Stimulated activated naive CD8-positive, alpha-beta T cell treated with anti-CD3 and anti-CD28 coated beads, Interleukin-15, amount 100 ng/mL, for 72 hours (primary cell): Measurements from ENCODE around the gene MLST8.
A peak's percentile ranks its signal among the peaks of the same experiment; 100 is the strongest.

Experiments used
- ATAC-seq: fragments of 150-1000 bp; cut with Tn5 transposase; 2 replicates; pipeline ENCODE4 v1.10.0; 2021; ENCODE audit warnings: mild to moderate bottlenecking, moderate library complexity
- DNase-seq, 2 donors: peaks; one replicate each; pipeline ENCODE4 v3.0.0; 2021 to 2022
- H3K27ac Mint-ChIP-seq, 2 donors: one replicate each; pipeline ENCODE4 v1.8.0; 2022; ENCODE audit warnings: mild to moderate bottlenecking in 2 of 2, mixed read lengths in 2 of 2, moderate library complexity in 2 of 2
- H3K27me3 Mint-ChIP-seq: one replicate; pipeline ENCODE4 v1.8.0; 2022; ENCODE audit warnings: mixed read lengths
- H3K4me1 Mint-ChIP-seq: one replicate; pipeline ENCODE4 v1.8.0; 2022; ENCODE audit warnings: mild to moderate bottlenecking, mixed read lengths
- H3K4me3 Mint-ChIP-seq, 2 donors: one replicate each; pipeline ENCODE4 v1.8.0; 2022; ENCODE audit warnings: mild to moderate bottlenecking in 2 of 2, mixed read lengths in 2 of 2, moderate library complexity in 1 of 2
- H3K9me3 Mint-ChIP-seq, 2 donors: one replicate each; pipeline ENCODE4 v1.8.0; 2022; ENCODE audit warnings: mixed read lengths in 2 of 2

The MLST8 gene

DNA sequence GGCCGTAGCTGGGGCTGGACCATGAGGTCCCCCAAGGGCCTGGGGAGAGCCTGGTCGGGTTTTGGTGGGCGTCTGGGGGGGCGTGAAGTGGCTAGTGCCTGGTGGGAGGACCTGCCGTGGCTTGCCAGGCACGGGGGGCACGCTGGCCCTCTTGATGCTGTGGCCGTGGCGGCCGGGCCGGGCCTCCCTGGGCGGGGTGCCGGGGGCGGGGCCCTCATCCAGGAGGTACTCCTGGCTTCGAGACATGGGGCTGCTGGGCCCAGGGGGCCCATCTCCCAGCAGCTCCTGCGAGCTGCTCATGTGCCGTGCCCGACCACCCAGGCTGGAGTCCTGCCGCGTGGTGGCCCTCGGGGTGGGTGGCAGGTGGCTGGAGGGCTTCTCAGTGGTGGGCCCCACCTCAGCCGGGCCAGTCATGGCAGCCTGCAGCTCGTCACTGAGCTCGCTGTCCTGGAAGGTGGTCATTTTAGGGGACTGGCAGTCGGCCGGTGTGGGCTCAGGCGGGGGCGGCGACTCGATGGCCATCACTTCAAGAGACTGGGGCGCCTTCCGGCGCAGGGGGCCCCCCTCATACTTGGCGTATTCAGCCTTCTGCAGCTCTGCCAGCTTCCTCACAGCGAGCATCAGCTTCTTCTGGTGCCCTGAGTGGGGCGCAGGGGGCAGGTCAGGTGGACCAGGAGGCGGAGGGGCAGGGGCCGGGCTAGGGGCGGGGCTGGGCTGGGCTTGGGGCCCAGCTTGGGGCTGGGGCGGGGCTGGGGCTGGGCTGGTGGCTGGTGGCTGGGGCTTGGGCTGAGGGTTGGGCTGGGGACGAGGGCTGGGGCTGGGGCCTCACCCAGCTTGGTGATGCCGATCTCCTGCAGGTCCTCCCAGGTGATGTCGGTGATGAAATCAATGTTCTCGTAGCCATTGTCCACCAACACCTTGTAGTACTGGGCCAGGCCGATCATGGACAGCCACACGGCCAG lies 24.0 kb upstream of the MLST8 start:
- Mint-ChIP-seq H3K27ac (no peak overlapping the region), H3K27me3 (no peaks in the 10 kb centered on the region), H3K9me3 (no peaks in the 10 kb centered on the region), H3K4me1 (no peaks in the 10 kb centered on the region), H3K4me3 (no peak overlapping the region)
- DNase-seq (no peak), ATAC-seq (no peak)

DNA sequence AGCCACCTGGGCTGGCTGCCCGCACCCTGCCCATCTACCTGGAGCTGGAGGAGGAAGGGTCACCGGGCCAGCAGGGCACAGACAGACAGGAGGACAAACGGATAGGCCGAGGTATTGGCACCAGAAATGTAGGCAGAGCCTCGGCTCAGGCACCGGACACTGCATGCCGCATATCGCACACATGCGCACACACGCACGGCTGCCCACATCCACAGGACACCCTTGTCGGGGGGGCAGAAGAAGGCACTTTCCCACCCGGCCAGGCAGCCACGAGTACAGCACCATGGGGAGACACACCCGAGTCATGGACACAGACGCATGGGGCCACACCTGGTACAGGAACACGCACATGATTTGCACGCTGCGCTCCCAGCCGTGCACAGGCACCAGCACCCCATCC lies 23.3 kb upstream of the MLST8 start:
- no peak for ATAC-seq
- H3K4me1 Mint-ChIP-seq = no peaks in the 10 kb centered on the region
- H3K27me3 Mint-ChIP-seq = no peaks in the 10 kb centered on the region
- H3K9me3 Mint-ChIP-seq = no peaks in the 10 kb centered on the region
- no peak overlapping the region for H3K27ac Mint-ChIP-seq
- no peak overlapping the region for H3K4me3 Mint-ChIP-seq
- no peak for DNase-seq

GRCh38 chr16:2183671-2184070 lies 21.6 kb upstream of the MLST8 start:
- no peaks in the 10 kb centered on the region for H3K9me3 Mint-ChIP-seq
- no peak for ATAC-seq
- H3K27ac Mint-ChIP-seq = peak overlapping the region in 1 of 2 donors; percentile 44
- DNase-seq = no peak
- no peaks in the 10 kb centered on the region for H3K27me3 Mint-ChIP-seq
- no peaks in the 10 kb centered on the region for H3K4me1 Mint-ChIP-seq
- no peak overlapping the region for H3K4me3 Mint-ChIP-seq

GRCh38 chr16:2184346-2184745 lies 20.9 kb upstream of the MLST8 start:
- Mint-ChIP-seq H3K4me3 (no peak overlapping the region), H3K4me1 (no peaks in the 10 kb centered on the region), H3K9me3 (no peaks in the 10 kb centered on the region), H3K27ac (no peak overlapping the region), H3K27me3 (no peaks in the 10 kb centered on the region)
- DNase-seq (no peak), ATAC-seq (no peak)

DNA sequence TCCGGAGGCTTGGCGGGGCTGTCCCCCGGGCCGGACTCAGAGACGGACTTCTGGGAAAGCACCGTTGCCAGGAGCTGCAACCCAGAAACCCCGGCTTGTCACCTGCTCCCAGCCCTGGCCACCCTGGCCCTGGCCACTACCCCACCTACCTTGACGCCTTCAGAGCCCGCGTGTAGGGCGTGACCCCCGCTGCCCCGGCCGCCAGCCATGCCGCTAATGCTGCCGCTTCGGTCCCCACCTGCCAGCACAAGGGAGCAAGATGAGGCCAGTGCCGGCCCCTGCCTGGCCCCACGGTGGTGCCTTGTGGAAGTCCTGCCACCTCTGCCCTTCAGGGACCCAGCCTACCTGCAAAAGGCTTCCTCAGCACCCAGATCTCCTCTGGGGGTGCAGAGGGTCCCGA lies 20.3 kb upstream of the MLST8 start:
- Mint-ChIP-seq H3K9me3 (no peaks in the 10 kb centered on the region), H3K4me3 (no peak overlapping the region), H3K27me3 (no peaks in the 10 kb centered on the region), H3K27ac (no peak overlapping the region), H3K4me1 (no peaks in the 10 kb centered on the region)
- DNase-seq (no peak), ATAC-seq (no peak)

- H3K4me1 Mint-ChIP-seq = no peaks in the 10 kb centered on the region
- H3K9me3 Mint-ChIP-seq = no peaks in the 10 kb centered on the region
- ATAC-seq (no peak), DNase-seq (no peak)
- no peak overlapping the region for H3K27ac Mint-ChIP-seq
- no peaks in the 10 kb centered on the region for H3K27me3 Mint-ChIP-seq
- H3K4me3 Mint-ChIP-seq = no peak overlapping the region
Measured at GRCh38 chr16:2186064-2186463, 19.2 kb upstream of the MLST8 start.

DNA sequence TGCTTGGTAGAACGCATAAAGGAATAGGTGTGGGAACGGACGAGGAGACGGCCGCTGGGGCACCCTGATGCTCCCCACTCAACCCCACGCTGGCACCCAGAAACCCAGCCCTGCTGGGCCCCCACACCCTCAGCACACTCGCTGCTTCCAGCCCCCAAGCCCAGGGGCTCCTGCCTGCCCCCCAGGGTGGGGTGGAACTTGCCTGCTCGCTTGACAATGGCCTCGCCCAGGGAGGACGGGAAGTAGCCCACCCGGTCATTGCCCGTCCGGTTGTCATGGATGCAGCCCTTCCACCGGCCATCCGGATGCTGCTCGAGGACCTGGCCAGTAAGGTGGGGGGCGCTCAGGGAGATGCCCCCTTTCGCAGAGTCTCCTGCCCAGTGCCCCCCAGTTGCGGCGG lies 18.7 kb upstream of the MLST8 start:
- DNase-seq (no peak), ATAC-seq (no peak)
- H3K4me3 Mint-ChIP-seq = no peak overlapping the region
- H3K9me3 Mint-ChIP-seq = no peaks in the 10 kb centered on the region
- H3K4me1 Mint-ChIP-seq = no peaks in the 10 kb centered on the region
- no peaks in the 10 kb centered on the region for H3K27me3 Mint-ChIP-seq
- no peak overlapping the region for H3K27ac Mint-ChIP-seq

DNA sequence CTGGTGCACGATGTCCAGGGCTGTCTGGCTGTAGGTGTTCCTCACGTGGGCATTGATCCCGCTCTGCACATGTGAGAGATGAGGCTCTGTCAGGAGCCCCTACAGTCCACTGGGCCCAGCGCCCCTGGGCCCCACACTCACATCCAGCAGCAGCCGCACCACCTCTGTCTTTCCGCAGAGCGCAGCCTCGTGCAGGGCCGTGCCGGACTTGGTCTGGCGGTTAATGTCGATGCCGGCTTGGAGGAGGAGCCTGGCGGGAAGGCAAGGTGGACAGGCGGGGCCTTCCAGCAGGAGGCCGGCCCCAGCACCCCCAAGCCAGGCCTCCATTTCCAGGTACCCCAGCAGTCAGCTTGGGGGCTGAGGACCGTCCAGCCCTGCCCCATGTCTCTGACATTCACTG lies 18.0 kb upstream of the MLST8 start:
- no peaks in the 10 kb centered on the region for H3K4me1 Mint-ChIP-seq
- no peak overlapping the region for H3K4me3 Mint-ChIP-seq
- no peak overlapping the region for H3K27ac Mint-ChIP-seq
- DNase-seq (no peak), ATAC-seq (no peak)
- H3K9me3 Mint-ChIP-seq = no peaks in the 10 kb centered on the region
- H3K27me3 Mint-ChIP-seq = no peaks in the 10 kb centered on the region

DNA sequence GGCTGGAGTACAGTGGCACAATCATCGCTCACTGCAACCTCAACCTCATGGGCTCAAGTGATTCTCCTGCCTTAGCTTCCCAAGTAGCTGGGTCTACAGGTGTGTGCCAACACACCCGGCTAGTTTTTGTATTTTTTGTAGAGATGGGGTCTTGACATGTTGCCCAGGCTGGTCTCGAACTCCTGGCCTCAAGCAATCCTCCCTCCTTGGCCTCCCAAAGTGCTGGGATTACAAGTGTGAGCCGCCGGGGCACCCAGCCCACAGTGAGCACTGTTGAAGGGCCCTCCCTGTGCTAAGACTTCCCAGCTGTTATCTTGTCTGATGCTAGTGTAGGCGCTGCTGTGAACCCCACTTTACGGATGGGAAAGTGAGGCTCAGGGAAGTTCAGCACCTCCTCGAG lies 16.9 kb upstream of the MLST8 start:
- Mint-ChIP-seq H3K27me3 (no peaks in the 10 kb centered on the region), H3K4me1 (no peaks in the 10 kb centered on the region), H3K27ac (no peak overlapping the region), H3K9me3 (no peaks in the 10 kb centered on the region), H3K4me3 (no peak overlapping the region)
- DNase-seq (no peak), ATAC-seq (no peak)

GRCh38 chr16:2189252-2189893 lies 15.9 kb upstream of the MLST8 start:
- H3K4me3 Mint-ChIP-seq = no peak overlapping the region
- no peaks in the 10 kb centered on the region for H3K4me1 Mint-ChIP-seq
- DNase-seq = no peak
- H3K9me3 Mint-ChIP-seq = no peaks in the 10 kb centered on the region
- no peak overlapping the region for H3K27ac Mint-ChIP-seq
- H3K27me3 Mint-ChIP-seq = peaks cover 3% of the 10 kb centered on the region
- ATAC-seq = no peak

DNA sequence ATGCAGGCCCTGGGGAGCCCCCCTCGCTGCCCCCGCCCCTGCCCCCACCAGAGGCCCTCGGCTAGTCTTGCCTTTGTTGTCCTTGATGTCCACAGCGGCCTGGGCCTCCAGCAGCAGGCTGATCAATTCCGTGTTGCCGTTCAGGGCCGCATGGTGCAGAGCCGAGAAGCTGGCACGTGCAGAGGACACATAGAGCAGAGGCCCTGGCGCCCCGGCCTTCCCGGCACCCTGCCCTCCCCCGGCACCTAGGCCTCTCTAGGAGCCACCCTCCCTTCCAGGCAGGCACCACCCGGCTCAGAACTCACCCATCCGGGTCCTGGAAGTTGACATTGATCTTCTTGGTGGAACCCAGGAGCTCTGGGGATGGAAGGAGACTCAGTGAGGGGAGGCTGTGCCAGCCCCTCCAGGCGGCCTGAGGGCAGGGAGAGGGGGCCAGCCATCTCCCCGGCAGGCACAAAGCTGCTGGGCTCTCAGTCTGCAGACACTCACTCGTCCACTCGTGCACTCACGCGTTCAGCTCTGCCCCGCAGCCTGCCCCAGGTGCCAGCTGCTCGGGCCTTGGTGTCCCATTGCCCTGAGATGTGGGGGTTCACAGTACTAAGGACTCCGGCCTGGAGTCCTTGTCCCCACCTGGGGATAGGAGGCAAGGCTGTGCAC lies 15.1 kb upstream of the MLST8 start:
- no peak for DNase-seq
- no peaks in the 10 kb centered on the region for H3K9me3 Mint-ChIP-seq
- no peak overlapping the region for H3K27ac Mint-ChIP-seq

GRCh38 chr16:2190659-2191445 lies 14.4 kb upstream of the MLST8 start:
- no peaks in the 10 kb centered on the region for H3K9me3 Mint-ChIP-seq
- peaks cover 13% of the 10 kb centered on the region for H3K4me1 Mint-ChIP-seq
- no peak overlapping the region for H3K4me3 Mint-ChIP-seq
- ATAC-seq (no peak), DNase-seq (no peak)
- no peak overlapping the region for H3K27ac Mint-ChIP-seq
- peaks cover 18% of the 10 kb centered on the region for H3K27me3 Mint-ChIP-seq

More for the DNA sequence above, 15.1 kb upstream of the MLST8 start:
- Mint-ChIP-seq H3K27me3 (peaks cover 10% of the 10 kb centered on the region), H3K4me1 (peaks cover 7% of the 10 kb centered on the region), H3K4me3 (no peak overlapping the region)
- no peak for ATAC-seq

GRCh38 chr16:2191446-2191706 lies 13.9 kb upstream of the MLST8 start:
- no peak for ATAC-seq
- peaks cover 20% of the 10 kb centered on the region for H3K27me3 Mint-ChIP-seq
- peaks cover 13% of the 10 kb centered on the region for H3K4me1 Mint-ChIP-seq
- no peak for DNase-seq
- no peak overlapping the region for H3K27ac Mint-ChIP-seq
- no peaks in the 10 kb centered on the region for H3K9me3 Mint-ChIP-seq
- no peak overlapping the region for H3K4me3 Mint-ChIP-seq

DNA sequence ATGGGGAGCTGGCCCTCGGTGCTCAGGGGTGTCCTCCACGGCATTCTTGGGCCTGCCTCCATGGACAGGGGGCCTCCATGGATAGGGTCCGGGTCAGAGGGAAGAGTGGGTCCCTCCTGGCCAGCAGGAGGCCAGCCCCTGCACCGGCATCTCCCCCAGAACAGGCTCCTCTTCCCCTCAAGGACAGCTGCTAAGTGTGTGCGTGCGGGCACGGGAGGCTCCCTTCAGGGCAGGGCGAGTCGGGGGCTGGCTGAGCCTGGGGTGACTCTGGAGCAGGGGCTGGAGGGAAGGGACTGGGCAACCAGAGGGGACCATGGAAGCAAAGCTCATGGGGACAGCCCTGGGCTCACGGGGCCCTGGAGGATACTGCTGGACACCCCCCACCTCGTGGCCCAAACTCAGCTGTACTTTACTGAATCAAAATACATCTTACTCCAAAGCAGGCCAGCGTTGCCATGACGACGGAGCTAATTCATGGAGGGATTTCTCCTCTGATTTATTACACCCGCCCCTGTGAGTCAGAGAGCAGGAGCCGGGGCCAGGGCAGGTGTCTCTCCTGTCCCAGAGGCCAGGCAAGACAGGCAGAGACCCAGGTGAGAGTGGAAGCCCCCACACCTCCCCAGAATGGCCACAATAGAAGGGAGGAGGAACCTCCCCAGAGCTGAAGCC lies 11.0 kb upstream of the MLST8 start:
- no peak for ATAC-seq
- Mint-ChIP-seq H3K27me3 (peaks cover 44% of the 10 kb centered on the region), H3K9me3 (no peaks in the 10 kb centered on the region), H3K4me1 (peaks cover 13% of the 10 kb centered on the region), H3K4me3 (peak overlapping the region in 1 of 2 donors; percentile 78), H3K27ac (no peak overlapping the region)
- no peak for DNase-seq

- peaks cover 13% of the 10 kb centered on the region for H3K4me1 Mint-ChIP-seq
- H3K9me3 Mint-ChIP-seq = no peaks in the 10 kb centered on the region
- peaks cover 47% of the 10 kb centered on the region for H3K27me3 Mint-ChIP-seq
- H3K4me3 Mint-ChIP-seq = peak overlapping the region in 1 of 2 donors; percentile 78
- peak; percentile 54 to 65 for DNase-seq
- H3K27ac Mint-ChIP-seq = no peak overlapping the region
- peak; percentile 78 for ATAC-seq
Measured at GRCh38 chr16:2194852-2195321, 10.4 kb upstream of the MLST8 start.
